Prostate gland (tissue), 2 donors: ENCODE data around the gene PLA2G12B.

Experiments
- POLR2AphosphoS5 ChIP-seq: sonication (generic); formaldehyde crosslinking; IDR thresholded peaks from one replicate; pipeline ENCODE4 v1.6.1; 2017; ENCODE audit warnings: antibody characterized with exemption
- TF ChIP-seq, protein P1 (sequence below), 4 experiments: fragments of 200-600 bp in 2 of 4; fragments of 450-650 bp in 2 of 4; sonication (generic) in 2 of 4; IDR thresholded peaks; 1 replicate in 3 of 4; 2 replicates in 1 of 4; pipeline ENCODE4 v1.5.1; 2016 to 2019; ENCODE audit warnings: antibody characterized with exemption in 4 of 4, mild to moderate bottlenecking in 2 of 4, moderate library complexity in 2 of 4

DNA sequence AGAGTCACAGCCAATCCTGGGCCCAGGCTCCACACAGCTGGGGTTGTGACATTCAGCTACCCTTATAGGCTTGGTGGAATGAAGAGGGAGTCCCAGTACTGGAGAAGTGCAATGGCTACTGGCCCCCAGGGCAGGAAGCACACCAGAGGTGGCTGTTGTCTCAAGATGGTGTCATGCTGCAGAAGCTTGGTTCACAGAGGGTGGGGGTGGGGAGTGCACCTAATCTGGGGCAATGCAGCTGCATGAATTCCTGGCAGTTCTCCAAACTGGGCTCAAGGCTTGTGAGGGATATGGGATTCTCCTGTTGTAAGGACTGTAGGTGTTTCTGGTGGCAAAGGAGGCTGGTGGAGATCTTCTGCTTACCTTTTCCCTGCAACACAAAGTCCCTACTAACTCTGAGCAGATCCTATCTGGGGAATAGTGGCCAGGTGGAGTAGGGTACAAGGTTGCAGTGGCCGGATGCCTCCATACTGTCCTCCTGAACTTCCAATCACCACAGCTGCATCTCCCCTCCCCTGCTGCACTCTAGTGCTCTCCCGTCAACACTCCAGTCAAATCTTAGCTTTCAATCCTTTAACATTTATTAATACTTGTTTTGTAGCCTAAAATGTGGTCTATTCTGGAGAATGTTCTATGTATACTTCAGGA lies 27.4 kb upstream of the PLA2G12B start:
- TF ChIP-seq, protein P1, sequence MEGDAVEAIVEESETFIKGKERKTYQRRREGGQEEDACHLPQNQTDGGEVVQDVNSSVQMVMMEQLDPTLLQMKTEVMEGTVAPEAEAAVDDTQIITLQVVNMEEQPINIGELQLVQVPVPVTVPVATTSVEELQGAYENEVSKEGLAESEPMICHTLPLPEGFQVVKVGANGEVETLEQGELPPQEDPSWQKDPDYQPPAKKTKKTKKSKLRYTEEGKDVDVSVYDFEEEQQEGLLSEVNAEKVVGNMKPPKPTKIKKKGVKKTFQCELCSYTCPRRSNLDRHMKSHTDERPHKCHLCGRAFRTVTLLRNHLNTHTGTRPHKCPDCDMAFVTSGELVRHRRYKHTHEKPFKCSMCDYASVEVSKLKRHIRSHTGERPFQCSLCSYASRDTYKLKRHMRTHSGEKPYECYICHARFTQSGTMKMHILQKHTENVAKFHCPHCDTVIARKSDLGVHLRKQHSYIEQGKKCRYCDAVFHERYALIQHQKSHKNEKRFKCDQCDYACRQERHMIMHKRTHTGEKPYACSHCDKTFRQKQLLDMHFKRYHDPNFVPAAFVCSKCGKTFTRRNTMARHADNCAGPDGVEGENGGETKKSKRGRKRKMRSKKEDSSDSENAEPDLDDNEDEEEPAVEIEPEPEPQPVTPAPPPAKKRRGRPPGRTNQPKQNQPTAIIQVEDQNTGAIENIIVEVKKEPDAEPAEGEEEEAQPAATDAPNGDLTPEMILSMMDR (IDR thresholded peaks at IDR 0.05), result no peak
- no peak for TF ChIP-seq POLR2AphosphoS5
